ENCODE results near the gene NFATC1. TPM values are rescaled to one million over a fixed set of nuclear protein-coding genes. Genes with fewer than 3 reads are reported as not detected.

The NFATC1 gene
- total RNA-seq, 4 donors from 2014 or later, result 13.9 to 24.3 (median 16.7) TPM

- Histone ChIP-seq H3K27me3 (no peaks in the 10 kb centered on the region), H3K36me3 (no peaks in the 10 kb centered on the region), H3K9me3 (no peaks in the 10 kb centered on the region), H3K27ac (peak overlapping the region; percentile 84), H3K4me3 (peak overlapping the region; percentile 76), H3K4me1 (peaks cover 83% of the 10 kb centered on the region)
- WGBS, result 64% methylated on average over 17 of the region's 58 CpGs
- TF ChIP-seq POLR2AphosphoS5 (IDR thresholded peaks at IDR 0.05), result no peak
- no peak for TF ChIP-seq POLR2A (IDR thresholded peaks at IDR 0.05)
- TF ChIP-seq EP300 (IDR thresholded peaks at IDR 0.05), result no peak
- no peak for TF ChIP-seq CTCF (IDR thresholded peaks at IDR 0.05)
- peak in 1 of 2 donors; percentile 76 for DNase-seq (ENCODE audit: low spot score in 2 of 2)
Observed at GRCh38 chr18:79400591-79401381, 5.1 kb downstream of the NFATC1 start.

GRCh38 chr18:79401494-79402208 is 5.9 kb downstream of the NFATC1 start:
- H3K27ac ChIP-seq, result peak overlapping the region; percentile 55
- no peak for TF ChIP-seq POLR2A (IDR thresholded peaks at IDR 0.05)
- TF ChIP-seq POLR2AphosphoS5 (IDR thresholded peaks at IDR 0.05), result no peak
- TF ChIP-seq EP300 (IDR thresholded peaks at IDR 0.05), result no peak
- TF ChIP-seq CTCF (IDR thresholded peaks at IDR 0.05), result no peak
- peak in 1 of 2 donors; percentile 76 for DNase-seq (ENCODE audit: low spot score in 2 of 2)
- WGBS, result 84% methylated on average over 22 of the region's 32 CpGs
- no peaks in the 10 kb centered on the region for H3K27me3 ChIP-seq
- H3K36me3 ChIP-seq, result no peaks in the 10 kb centered on the region
- peak overlapping the region; percentile 76 for H3K4me3 ChIP-seq
- no peaks in the 10 kb centered on the region for H3K9me3 ChIP-seq
- H3K4me1 ChIP-seq, result peaks cover 78% of the 10 kb centered on the region

GRCh38 chr18:79402209-79402576 is 6.5 kb downstream of the NFATC1 start:
- Histone ChIP-seq H3K4me1 (peaks cover 73% of the 10 kb centered on the region), H3K27ac (peak overlapping the region; percentile 12), H3K27me3 (no peaks in the 10 kb centered on the region), H3K4me3 (no peak overlapping the region), H3K36me3 (no peaks in the 10 kb centered on the region), H3K9me3 (no peaks in the 10 kb centered on the region)
- no peak for TF ChIP-seq POLR2A (IDR thresholded peaks at IDR 0.05)
- TF ChIP-seq EP300 (IDR thresholded peaks at IDR 0.05), result no peak
- no peak for TF ChIP-seq CTCF (IDR thresholded peaks at IDR 0.05)
- TF ChIP-seq POLR2AphosphoS5 (IDR thresholded peaks at IDR 0.05), result no peak
- peak in 1 of 2 donors; percentile 71 for DNase-seq (ENCODE audit: low spot score in 2 of 2)
- 95% methylated on average over 4 of the region's 16 CpGs for WGBS

GRCh38 chr18:79402977-79403722 is 7.4 kb downstream of the NFATC1 start:
- TF ChIP-seq CTCF (IDR thresholded peaks at IDR 0.05), result no peak
- TF ChIP-seq POLR2A (IDR thresholded peaks at IDR 0.05), result peak in 1 of 2 donors; percentile 12
- peaks cover 70% of the 10 kb centered on the region for H3K4me1 ChIP-seq
- no peaks in the 10 kb centered on the region for H3K27me3 ChIP-seq
- no peaks in the 10 kb centered on the region for H3K36me3 ChIP-seq
- H3K4me3 ChIP-seq, result peak overlapping the region; percentile 24
- peak overlapping the region; percentile 63 for H3K27ac ChIP-seq
- H3K9me3 ChIP-seq, result no peaks in the 10 kb centered on the region
- 27% methylated on average over 24 of the region's 27 CpGs for WGBS
- DNase-seq (ENCODE audit: low spot score in 2 of 2), result peak in 1 of 2 donors; percentile 91

Data from suprapubic skin (tissue), 4 donors.